HEK293 (cell line): Measurements from ENCODE around the gene AVP.

Experiments used
- CTCF ChIA-PET: fragments of 350-600 bp; formaldehyde crosslinking; extraction: SDS; loops from one replicate; lab custom pipeline; 2021; ENCODE audit warnings: antibody characterized with exemption; lab: Yijun Ruan, JAX
- POLR2A ChIA-PET: fragments of 300-600 bp; formaldehyde crosslinking; extraction: SDS; loops from one replicate; lab custom pipeline; 2020; ENCODE audit warnings: antibody characterized with exemption, inconsistent platforms; lab: Yijun Ruan, JAX
- H3K27ac ChIP-seq: fragments of 200-500 bp; sonication (Bioruptor generic); 2 replicates; pipeline ENCODE4 v1.5.1; 2014; ENCODE audit warnings: low read depth, low read length, control low read depth, inconsistent platforms; ENCODE audit errors: extremely low read depth
- H3K36me3 ChIP-seq, 2 experiments: fragments of 200-500 bp in 1 of 2; sonication (Bioruptor generic) in 1 of 2; 1 replicate in 1 of 2; 2 replicates in 1 of 2; pipeline ENCODE4 v1.5.1; 2014 to 2017; ENCODE audit warnings: inconsistent platforms in 2 of 2, low read length in 2 of 2; ENCODE audit not compliant: control insufficient read depth in 2 of 2, insufficient read depth in 1 of 2
- H3K4me1 ChIP-seq: fragments of 200-500 bp; sonication (Bioruptor generic); 2 replicates; pipeline ENCODE4 v1.5.1; 2014; ENCODE audit warnings: mild to moderate bottlenecking, low read length, inconsistent platforms; ENCODE audit not compliant: control insufficient read depth, insufficient read depth
- H3K4me3 ChIP-seq: 2 replicates; pipeline ENCODE4 v1.5.1; 2011; ENCODE audit warnings: low read depth, mild to moderate bottlenecking, control low read depth, low read length, moderate library complexity
- H3K9me3 ChIP-seq: fragments of 200-500 bp; sonication (Bioruptor generic); 2 replicates; pipeline ENCODE4 v1.5.1; 2014; ENCODE audit warnings: low read depth, low read length, inconsistent platforms; ENCODE audit not compliant: control insufficient read depth, insufficient read depth
- BCL11A ChIP-seq: fragments of 450-650 bp; formaldehyde crosslinking; IDR thresholded peaks from 2 replicates; pipeline ENCODE4 v1.5.1; 2016; ENCODE audit warnings: low read depth, missing biosample characterization, missing genetic modification characterization
- EGR2 ChIP-seq: fragments of 450-650 bp; formaldehyde crosslinking; IDR thresholded peaks from 2 replicates; pipeline ENCODE4 v1.5.1; 2016; ENCODE audit warnings: low read depth, missing biosample characterization, missing genetic modification characterization
- GLIS1 ChIP-seq: fragments of 450-650 bp; formaldehyde crosslinking; IDR thresholded peaks from 2 replicates; pipeline ENCODE4 v1.5.1; 2016; ENCODE audit warnings: missing biosample characterization, missing genetic modification characterization
- GLIS2 ChIP-seq: fragments of 450-650 bp; formaldehyde crosslinking; IDR thresholded peaks from 2 replicates; pipeline ENCODE4 v1.5.1; 2016; ENCODE audit warnings: missing biosample characterization, missing genetic modification characterization
- KLF10 ChIP-seq: fragments of 450-650 bp; IDR thresholded peaks from 2 replicates; pipeline ENCODE4 v1.5.1; 2018; ENCODE audit warnings: missing biosample characterization, mild to moderate bottlenecking, missing genetic modification characterization
- KLF7 ChIP-seq: fragments of 450-650 bp; formaldehyde crosslinking; IDR thresholded peaks from 2 replicates; pipeline ENCODE4 v1.5.1; 2016; ENCODE audit warnings: missing biosample characterization, missing genetic modification characterization, borderline replicate concordance
- SALL2 ChIP-seq: fragments of 450-650 bp; formaldehyde crosslinking; IDR thresholded peaks from 2 replicates; pipeline ENCODE4 v1.5.0; 2017; ENCODE audit warnings: missing biosample characterization, mild to moderate bottlenecking, missing genetic modification characterization, borderline replicate concordance
- SP3 ChIP-seq: fragments of 450-650 bp; formaldehyde crosslinking; IDR thresholded peaks from 2 replicates; pipeline ENCODE4 v1.5.1; 2016; ENCODE audit warnings: missing biosample characterization, missing genetic modification characterization
- ZBTB48 ChIP-seq: fragments of 450-650 bp; formaldehyde crosslinking; IDR thresholded peaks from 2 replicates; pipeline ENCODE4 v1.5.1; 2016; ENCODE audit warnings: missing biosample characterization, missing genetic modification characterization
- ZBTB8A ChIP-seq: fragments of 450-650 bp; formaldehyde crosslinking; IDR thresholded peaks from 2 replicates; pipeline ENCODE4 v1.5.1; 2016; ENCODE audit warnings: missing biosample characterization, missing genetic modification characterization
- ZFHX2 ChIP-seq: fragments of 450-650 bp; formaldehyde crosslinking; conservative IDR thresholded peaks from 2 replicates; pipeline ENCODE4 v1.5.1; 2016; ENCODE audit warnings: missing biosample characterization, missing genetic modification characterization
- ZNF133 ChIP-seq: fragments of 450-650 bp; formaldehyde crosslinking; IDR thresholded peaks from 2 replicates; pipeline ENCODE4 v1.5.1; 2016; ENCODE audit warnings: missing biosample characterization, missing genetic modification characterization
- ZNF140 ChIP-seq: fragments of 450-650 bp; formaldehyde crosslinking; IDR thresholded peaks from 2 replicates; pipeline ENCODE4 v1.5.1; 2016; ENCODE audit warnings: missing biosample characterization, missing genetic modification characterization
- ZNF157 ChIP-seq: fragments of 450-650 bp; formaldehyde crosslinking; IDR thresholded peaks from 2 replicates; pipeline ENCODE4 v1.5.1; 2016; ENCODE audit warnings: missing biosample characterization, missing genetic modification characterization
- ZNF211 ChIP-seq: fragments of 450-650 bp; formaldehyde crosslinking; IDR thresholded peaks from 2 replicates; pipeline ENCODE4 v1.5.1; 2016; ENCODE audit warnings: low read depth, missing biosample characterization, missing genetic modification characterization
- ZNF585B ChIP-seq: fragments of 450-650 bp; formaldehyde crosslinking; IDR thresholded peaks from 2 replicates; pipeline ENCODE4 v1.5.1; 2016; ENCODE audit warnings: missing biosample characterization, missing genetic modification characterization
- ZNF776 ChIP-seq: fragments of 450-650 bp; formaldehyde crosslinking; IDR thresholded peaks from 2 replicates; pipeline ENCODE4 v1.5.0; 2017; ENCODE audit warnings: missing biosample characterization, missing genetic modification characterization, borderline replicate concordance
- ZNF792 ChIP-seq: fragments of 450-650 bp; formaldehyde crosslinking; IDR thresholded peaks from 2 replicates; pipeline ENCODE4 v1.5.1; 2016; ENCODE audit warnings: missing biosample characterization, missing genetic modification characterization
- ZNF837 ChIP-seq: fragments of 450-650 bp; formaldehyde crosslinking; IDR thresholded peaks from 2 replicates; pipeline ENCODE4 v1.5.1; 2016; ENCODE audit warnings: missing biosample characterization, missing genetic modification characterization
- TF ChIP-seq, protein P1 (sequence below): fragments of 450-650 bp; IDR thresholded peaks from 2 replicates; pipeline ENCODE4 v1.5.1; 2018; ENCODE audit warnings: missing biosample characterization, missing genetic modification characterization
- TF ChIP-seq, protein P2 (sequence below): fragments of 450-650 bp; formaldehyde crosslinking; IDR thresholded peaks from 2 replicates; pipeline ENCODE4 v1.5.1; 2017; ENCODE audit warnings: missing biosample characterization, mild to moderate bottlenecking, missing genetic modification characterization, moderate library complexity
- TF ChIP-seq, protein P3 (sequence below): fragments of 450-650 bp; formaldehyde crosslinking; IDR thresholded peaks from 2 replicates; pipeline ENCODE4 v1.5.1; 2016; ENCODE audit warnings: missing biosample characterization, missing genetic modification characterization
- TF ChIP-seq, protein P4 (sequence below): fragments of 450-650 bp; formaldehyde crosslinking; IDR thresholded peaks from 2 replicates; pipeline ENCODE4 v1.5.1; 2016; ENCODE audit warnings: missing biosample characterization, missing genetic modification characterization, low read depth
- TF ChIP-seq, protein P5 (sequence below): fragments of 450-650 bp; formaldehyde crosslinking; IDR thresholded peaks from 2 replicates; pipeline ENCODE4 v1.5.0; 2017; ENCODE audit warnings: missing biosample characterization, missing genetic modification characterization, borderline replicate concordance

Gene AVP

DNA sequence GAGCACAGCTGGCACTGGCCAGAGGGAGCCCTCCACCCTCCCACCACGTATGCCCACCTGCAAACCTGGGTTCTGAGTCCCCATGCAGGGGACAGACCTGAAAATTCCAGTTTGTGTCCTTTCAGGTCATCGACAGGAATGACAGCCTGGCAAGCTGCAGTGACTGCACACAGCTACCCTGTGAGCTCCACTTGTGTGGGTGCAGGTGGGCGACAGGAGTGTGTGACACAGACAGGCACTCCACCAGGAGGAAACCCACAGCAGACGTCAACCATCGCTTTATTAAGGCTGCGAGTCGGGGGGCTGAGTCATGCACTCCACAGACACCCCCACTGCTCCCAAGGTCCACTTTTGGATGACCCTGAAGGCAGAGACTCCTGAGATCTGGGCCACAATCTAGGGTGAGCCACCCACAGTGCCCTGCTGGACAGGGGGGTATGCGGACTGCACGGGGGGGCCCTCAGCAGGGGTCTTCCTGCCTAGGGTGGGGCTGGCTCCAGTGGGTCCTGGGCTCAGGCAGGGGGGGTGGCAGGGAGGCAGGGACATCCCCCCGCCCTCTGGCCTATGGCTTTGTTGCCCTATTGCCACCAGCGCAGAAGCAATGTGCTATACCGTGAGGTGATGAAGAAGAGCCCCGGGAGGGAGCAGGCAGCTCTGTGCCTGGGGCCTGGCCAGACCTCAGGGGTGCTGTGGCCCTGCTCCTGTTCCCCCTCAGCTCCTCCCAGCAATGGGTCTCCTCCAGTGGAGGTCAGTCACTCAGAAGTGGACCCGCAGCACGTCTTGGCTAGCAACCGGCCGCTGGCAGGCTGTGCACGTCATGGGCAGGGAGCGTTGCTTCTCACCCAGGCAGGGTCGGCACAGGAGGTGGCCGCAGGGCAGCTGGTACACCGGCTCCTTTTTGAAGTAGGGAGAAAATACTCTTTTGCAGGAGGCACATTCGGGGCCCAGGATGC is 25.1 kb upstream of the AVP start:
- H3K9me3 ChIP-seq, result no peaks in the 10 kb centered on the region
- TF ChIP-seq, protein P1, sequence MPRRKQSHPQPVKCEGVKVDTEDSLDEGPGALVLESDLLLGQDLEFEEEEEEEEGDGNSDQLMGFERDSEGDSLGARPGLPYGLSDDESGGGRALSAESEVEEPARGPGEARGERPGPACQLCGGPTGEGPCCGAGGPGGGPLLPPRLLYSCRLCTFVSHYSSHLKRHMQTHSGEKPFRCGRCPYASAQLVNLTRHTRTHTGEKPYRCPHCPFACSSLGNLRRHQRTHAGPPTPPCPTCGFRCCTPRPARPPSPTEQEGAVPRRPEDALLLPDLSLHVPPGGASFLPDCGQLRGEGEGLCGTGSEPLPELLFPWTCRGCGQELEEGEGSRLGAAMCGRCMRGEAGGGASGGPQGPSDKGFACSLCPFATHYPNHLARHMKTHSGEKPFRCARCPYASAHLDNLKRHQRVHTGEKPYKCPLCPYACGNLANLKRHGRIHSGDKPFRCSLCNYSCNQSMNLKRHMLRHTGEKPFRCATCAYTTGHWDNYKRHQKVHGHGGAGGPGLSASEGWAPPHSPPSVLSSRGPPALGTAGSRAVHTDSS (tag by site-specific recombination), result no peak
- peak; percentile 70 for TF ChIP-seq EGR2 (tag by site-specific recombination)
- peak; percentile 56; the same call in 1 of the 2 replicates for TF ChIP-seq ZFHX2 (tag by site-specific recombination)
- peak; percentile 19; the same call in 1 of the 2 replicates for TF ChIP-seq GLIS2
- TF ChIP-seq GLIS1, result peak; percentile 68
- CTCF ChIA-PET, result interaction anchor here (0.5 to 0.7 kb wide), 4 partner anchors 8 to 747 kb away, joined by 3 to 4 read pairs (median 3); no protein-coding TSS in a partner anchor
- no peak overlapping the region for H3K4me3 ChIP-seq
- peaks cover 0 to 12% of the 10 kb centered on the region in 2 experiments; a peak in 2 of 3 replicates for H3K36me3 ChIP-seq
- no peak overlapping the region for H3K27ac ChIP-seq
- POLR2A ChIA-PET, result interaction anchor here (0.6 kb wide), 1 partner anchor 321 kb away, joined by 3 read pairs; no protein-coding TSS in a partner anchor
- no peaks in the 10 kb centered on the region for H3K4me1 ChIP-seq

DNA sequence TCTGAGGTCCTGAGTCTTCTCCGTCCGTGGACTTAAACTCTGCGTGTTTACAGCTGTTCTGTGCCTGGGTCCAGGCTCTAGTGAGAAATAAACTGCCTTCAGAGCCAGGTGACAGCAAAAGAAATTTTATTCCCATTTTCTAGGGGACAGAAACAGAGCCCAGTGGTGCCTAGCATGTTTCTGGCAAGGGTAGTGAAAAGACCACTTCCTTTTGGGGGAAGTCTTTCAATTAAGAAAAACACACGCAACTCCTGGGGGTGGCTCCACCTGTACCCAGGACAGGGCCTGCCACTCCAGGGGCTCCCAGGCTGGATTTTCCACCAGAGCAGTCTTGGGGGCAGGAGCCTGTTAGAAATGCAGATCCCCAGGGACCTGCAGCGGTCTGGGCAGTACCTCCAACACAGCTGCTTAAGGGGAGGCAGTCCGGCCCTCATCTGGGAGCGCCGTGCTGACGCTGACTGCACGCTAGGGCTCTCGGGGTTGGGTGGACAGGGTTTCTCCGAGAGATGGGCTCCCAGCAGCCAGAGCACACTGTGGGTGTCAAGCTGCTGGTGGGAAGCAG is 23.0 kb upstream of the AVP start:
- H3K9me3 ChIP-seq, result no peaks in the 10 kb centered on the region
- TF ChIP-seq, protein P2, sequence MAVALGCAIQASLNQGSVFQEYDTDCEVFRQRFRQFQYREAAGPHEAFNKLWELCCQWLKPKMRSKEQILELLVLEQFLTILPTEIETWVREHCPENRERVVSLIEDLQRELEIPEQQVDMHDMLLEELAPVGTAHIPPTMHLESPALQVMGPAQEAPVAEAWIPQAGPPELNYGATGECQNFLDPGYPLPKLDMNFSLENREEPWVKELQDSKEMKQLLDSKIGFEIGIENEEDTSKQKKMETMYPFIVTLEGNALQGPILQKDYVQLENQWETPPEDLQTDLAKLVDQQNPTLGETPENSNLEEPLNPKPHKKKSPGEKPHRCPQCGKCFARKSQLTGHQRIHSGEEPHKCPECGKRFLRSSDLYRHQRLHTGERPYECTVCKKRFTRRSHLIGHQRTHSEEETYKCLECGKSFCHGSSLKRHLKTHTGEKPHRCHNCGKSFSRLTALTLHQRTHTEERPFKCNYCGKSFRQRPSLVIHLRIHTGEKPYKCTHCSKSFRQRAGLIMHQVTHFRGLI (tag by site-specific recombination), result no peak
- TF ChIP-seq SALL2 (tag by site-specific recombination), result no peak
- TF ChIP-seq, protein P3, sequence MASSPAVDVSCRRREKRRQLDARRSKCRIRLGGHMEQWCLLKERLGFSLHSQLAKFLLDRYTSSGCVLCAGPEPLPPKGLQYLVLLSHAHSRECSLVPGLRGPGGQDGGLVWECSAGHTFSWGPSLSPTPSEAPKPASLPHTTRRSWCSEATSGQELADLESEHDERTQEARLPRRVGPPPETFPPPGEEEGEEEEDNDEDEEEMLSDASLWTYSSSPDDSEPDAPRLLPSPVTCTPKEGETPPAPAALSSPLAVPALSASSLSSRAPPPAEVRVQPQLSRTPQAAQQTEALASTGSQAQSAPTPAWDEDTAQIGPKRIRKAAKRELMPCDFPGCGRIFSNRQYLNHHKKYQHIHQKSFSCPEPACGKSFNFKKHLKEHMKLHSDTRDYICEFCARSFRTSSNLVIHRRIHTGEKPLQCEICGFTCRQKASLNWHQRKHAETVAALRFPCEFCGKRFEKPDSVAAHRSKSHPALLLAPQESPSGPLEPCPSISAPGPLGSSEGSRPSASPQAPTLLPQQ (tag by site-specific recombination), result no peak
- TF ChIP-seq ZNF133, result no peak
- TF ChIP-seq ZNF211 (tag by site-specific recombination), result no peak
- no peak for TF ChIP-seq ZNF837 (tag by site-specific recombination)
- TF ChIP-seq, protein P4, sequence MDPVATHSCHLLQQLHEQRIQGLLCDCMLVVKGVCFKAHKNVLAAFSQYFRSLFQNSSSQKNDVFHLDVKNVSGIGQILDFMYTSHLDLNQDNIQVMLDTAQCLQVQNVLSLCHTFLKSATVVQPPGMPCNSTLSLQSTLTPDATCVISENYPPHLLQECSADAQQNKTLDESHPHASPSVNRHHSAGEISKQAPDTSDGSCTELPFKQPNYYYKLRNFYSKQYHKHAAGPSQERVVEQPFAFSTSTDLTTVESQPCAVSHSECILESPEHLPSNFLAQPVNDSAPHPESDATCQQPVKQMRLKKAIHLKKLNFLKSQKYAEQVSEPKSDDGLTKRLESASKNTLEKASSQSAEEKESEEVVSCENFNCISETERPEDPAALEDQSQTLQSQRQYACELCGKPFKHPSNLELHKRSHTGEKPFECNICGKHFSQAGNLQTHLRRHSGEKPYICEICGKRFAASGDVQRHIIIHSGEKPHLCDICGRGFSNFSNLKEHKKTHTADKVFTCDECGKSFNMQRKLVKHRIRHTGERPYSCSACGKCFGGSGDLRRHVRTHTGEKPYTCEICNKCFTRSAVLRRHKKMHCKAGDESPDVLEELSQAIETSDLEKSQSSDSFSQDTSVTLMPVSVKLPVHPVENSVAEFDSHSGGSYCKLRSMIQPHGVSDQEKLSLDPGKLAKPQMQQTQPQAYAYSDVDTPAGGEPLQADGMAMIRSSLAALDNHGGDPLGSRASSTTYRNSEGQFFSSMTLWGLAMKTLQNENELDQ, result no peak
- no peak for TF ChIP-seq BCL11A (tag by site-specific recombination)
- no peak for TF ChIP-seq SP3 (tag by site-specific recombination)
- TF ChIP-seq KLF10, result no peak
- no peak for TF ChIP-seq ZNF792 (tag by site-specific recombination)
- TF ChIP-seq ZBTB8A (tag by site-specific recombination), result no peak
- no peak for TF ChIP-seq KLF7 (tag by site-specific recombination)
- TF ChIP-seq, protein P5, sequence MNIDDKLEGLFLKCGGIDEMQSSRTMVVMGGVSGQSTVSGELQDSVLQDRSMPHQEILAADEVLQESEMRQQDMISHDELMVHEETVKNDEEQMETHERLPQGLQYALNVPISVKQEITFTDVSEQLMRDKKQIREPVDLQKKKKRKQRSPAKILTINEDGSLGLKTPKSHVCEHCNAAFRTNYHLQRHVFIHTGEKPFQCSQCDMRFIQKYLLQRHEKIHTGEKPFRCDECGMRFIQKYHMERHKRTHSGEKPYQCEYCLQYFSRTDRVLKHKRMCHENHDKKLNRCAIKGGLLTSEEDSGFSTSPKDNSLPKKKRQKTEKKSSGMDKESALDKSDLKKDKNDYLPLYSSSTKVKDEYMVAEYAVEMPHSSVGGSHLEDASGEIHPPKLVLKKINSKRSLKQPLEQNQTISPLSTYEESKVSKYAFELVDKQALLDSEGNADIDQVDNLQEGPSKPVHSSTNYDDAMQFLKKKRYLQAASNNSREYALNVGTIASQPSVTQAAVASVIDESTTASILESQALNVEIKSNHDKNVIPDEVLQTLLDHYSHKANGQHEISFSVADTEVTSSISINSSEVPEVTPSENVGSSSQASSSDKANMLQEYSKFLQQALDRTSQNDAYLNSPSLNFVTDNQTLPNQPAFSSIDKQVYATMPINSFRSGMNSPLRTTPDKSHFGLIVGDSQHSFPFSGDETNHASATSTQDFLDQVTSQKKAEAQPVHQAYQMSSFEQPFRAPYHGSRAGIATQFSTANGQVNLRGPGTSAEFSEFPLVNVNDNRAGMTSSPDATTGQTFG (tag by site-specific recombination), result no peak
- TF ChIP-seq ZNF585B (tag by site-specific recombination), result no peak
- no peak for TF ChIP-seq ZNF140
- TF ChIP-seq ZBTB48 (tag by site-specific recombination), result no peak
- no peak for TF ChIP-seq ZNF157 (tag by site-specific recombination)
- TF ChIP-seq GLIS2, result no peak
- TF ChIP-seq ZNF776, result no peak
- CTCF ChIA-PET, result interaction anchor here (1.3 kb wide), 1 partner anchor 54 kb away, joined by 4 read pairs; no protein-coding TSS in a partner anchor
- H3K4me1 ChIP-seq, result no peaks in the 10 kb centered on the region
- no peak overlapping the region for H3K27ac ChIP-seq
- POLR2A ChIA-PET, result no interaction called here
- no peak overlapping the region for H3K4me3 ChIP-seq
- H3K36me3 ChIP-seq, result peaks cover 0 to 8% of the 10 kb centered on the region in 2 experiments; a peak in 2 of 3 replicates
